Superior temporal gyrus (tissue), 1 donor: ENCODE results near the gene UMODL1.

Experiments
- DNase-seq: peaks from one replicate; pipeline ENCODE4 v3.0.0-alpha.2; 2016; ENCODE audit errors: extremely low spot score

The UMODL1 gene

GRCh38 chr21:42096566-42096965 is 25.4 kb downstream of the UMODL1 start:
- DNase-seq, result peak; percentile 64

GRCh38 chr21:42097274-42097673 is 26.2 kb downstream of the UMODL1 start:
- DNase-seq, result no peak

DNA sequence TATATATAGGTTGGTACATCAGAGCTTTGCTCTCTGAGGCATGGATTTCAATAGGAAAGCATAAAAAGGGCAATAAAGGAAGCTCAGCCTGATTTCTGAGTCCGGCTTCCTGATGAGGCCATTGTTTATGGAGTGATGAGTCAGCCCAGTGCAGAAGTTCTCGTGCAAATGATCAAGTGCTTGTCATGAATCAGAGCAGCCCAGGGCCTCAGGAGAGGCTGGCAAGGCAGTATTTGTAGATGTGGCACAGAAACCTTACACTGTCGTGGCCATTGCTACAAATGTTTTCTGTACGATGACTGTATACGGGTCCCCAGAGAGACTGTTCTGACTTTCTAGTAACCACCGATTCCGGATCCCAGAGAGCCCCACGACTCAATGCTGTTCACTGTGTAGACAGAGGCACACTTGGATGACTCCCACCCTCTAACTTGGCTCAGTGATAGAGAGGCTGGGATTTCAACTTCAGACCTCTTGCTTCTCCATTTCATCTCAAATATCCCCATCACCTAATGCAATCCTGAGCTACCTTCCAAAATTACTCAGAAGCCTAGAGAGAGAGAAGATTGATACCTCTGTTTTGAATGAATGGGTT is 26.8 kb downstream of the UMODL1 start:
- peak; percentile 64 for DNase-seq

DNA sequence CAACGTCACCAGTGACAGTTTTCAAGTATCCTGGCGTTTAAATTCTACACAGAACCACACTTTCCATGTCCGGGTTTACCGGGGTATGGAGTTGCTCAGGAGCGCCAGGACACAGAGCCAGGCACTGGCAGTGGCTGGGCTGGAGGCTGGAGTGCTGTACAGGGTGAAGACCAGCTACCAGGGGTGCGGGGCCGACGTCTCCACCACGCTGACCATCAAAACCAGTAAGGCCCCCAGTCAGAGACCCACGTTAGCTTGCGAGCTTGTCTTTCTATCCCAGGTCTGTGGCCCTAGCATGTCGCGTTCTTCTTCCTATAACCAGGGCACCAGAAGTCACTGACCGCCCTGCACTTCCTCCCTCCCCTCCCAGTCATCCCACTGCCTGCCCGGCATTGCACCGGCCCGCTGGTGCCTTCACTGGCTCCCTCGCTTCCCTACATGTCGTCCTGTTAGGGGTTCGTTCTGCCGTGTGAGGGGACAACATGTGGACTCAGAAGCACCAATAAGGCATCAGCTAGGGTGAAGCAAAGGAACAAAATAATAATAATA is 27.9 kb downstream of the UMODL1 start:
- DNase-seq, result no peak

- DNase-seq, result no peak
These were observed 30.1 kb downstream of the UMODL1 start for GRCh38 chr21:42101246-42101645.

- DNase-seq, result no peak
These were observed 31.0 kb downstream of the UMODL1 start for GRCh38 chr21:42102076-42102475.

DNA sequence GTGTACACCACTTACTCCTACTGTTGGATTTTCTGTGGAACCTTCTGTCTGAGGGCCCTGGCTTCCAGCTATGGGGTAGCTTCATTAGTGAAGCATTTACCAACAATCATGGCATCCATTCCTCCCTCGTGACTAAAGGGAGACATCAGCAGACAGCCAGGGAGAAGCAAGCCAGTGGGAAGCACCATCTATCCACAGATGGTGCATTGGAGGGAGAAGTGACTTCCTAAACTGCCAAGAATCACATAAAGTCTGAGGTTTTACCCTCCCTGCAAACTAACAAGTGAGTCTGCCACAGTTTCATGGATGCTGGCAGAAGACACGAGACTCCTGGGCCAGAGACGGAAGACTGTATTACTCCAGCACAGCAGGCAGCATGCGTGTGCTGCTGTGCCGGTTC is 31.4 kb downstream of the UMODL1 start:
- DNase-seq, result no peak

DNA sequence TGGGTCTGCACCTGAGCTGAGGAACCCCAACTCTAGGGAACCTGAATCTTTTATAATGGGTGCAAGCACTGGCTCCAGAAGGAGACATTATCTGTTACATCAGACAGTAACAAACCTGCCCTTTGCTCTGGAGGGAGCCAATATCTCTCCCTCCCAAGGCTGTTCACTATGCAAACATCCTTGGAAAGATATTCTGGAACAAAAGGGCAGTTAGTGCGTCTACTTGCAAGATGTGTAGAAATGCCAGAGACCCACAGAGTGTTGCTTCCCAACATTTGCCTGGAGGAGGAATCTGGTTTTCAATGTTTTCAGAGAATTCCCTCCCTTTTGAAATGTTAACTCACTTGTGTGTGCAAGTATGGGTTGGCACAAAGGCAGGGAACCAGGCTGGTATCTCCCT is 31.9 kb downstream of the UMODL1 start:
- DNase-seq, result no peak

- DNase-seq, result no peak
These were observed 32.7 kb downstream of the UMODL1 start for GRCh38 chr21:42103843-42104242.

- no peak for DNase-seq
These were observed 34.6 kb downstream of the UMODL1 start for GRCh38 chr21:42105476-42106315.

DNA sequence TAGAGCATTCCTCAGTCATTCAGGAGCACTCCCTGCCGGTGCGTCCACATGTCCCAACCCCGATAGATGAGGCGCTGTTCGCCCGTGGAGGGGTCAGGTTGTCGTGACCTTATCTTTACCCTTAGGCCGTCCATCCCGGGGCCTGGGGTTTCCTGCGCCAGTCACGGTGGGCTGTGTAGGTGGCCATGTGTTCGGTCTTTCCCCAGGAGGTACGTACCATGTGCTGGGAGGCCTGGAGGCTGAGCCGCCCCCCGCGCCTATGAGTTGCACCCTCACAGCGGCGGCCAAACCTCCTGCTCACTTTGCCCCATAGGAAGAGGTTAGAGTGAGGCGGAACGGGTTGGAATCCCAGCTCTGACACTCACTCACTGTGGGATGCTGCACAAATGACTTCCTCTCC is 35.3 kb downstream of the UMODL1 start:
- no peak for DNase-seq

DNA sequence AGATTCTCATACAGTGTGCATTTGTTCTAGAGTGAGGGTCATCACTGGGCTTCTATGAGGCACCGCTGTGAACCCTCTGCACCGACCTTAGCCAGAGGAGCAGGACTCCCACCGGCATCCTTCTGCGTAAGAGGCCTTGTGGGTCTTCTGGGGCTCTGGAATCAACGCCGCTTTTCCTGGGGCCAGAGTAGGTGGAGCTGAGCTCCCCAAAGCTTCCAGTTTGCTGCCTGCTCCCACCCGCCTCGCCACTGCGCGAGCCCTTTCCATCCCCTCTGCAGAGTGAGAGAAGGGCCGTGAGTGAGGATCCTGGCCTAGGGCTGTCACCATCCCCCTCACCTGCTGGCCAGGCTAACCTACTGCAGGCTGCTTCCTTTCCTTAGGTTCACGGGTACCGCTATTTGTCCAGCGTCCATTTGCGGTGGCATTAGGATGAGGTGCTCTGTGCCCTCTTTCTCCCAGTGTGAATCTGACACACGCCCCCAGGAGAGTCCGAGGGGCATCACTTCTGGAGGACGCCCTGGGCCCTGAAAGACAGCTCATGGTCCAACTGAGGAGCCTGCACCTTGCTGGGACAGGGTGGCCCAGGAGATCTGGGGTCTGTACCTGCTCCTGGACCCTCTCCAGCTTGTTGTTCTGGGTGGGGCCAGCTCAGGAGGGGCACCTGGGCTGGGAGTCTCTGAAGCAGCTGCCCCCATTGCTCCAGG is 36.2 kb downstream of the UMODL1 start:
- no peak for DNase-seq

DNA sequence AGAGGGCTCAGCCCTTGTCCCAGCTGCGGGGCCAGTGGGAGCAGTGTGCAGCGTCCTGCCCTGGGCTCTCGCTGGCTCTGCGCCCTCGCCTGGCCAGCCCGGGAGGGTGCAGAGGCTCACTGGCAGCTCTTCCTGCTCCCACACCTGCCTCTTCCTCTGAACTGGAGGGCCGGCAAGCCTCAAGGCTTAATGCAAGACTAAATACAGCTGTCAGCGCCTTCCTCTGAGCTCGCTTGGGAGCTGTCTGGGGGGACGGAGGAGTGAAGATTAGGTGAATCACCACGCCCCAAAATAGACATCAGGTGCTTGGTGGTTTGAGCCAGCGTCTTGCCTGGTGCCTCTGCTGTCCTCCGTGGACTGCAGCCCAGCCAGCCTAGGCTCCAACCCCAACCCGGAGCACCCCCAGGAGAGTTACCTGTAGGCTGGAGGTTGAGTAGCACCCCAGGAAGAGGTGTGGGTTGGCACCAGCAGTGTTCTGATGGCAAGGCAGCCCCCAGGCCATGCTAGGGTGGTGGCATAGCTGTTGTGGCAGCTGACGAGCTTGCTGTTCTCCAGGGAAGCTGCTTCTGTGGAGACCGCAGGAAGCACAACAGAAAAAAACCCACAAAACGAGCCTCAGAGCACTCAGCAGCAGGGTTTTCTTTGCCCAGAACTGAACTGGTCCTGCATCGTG is 36.9 kb downstream of the UMODL1 start:
- peak; percentile 58 for DNase-seq

DNA sequence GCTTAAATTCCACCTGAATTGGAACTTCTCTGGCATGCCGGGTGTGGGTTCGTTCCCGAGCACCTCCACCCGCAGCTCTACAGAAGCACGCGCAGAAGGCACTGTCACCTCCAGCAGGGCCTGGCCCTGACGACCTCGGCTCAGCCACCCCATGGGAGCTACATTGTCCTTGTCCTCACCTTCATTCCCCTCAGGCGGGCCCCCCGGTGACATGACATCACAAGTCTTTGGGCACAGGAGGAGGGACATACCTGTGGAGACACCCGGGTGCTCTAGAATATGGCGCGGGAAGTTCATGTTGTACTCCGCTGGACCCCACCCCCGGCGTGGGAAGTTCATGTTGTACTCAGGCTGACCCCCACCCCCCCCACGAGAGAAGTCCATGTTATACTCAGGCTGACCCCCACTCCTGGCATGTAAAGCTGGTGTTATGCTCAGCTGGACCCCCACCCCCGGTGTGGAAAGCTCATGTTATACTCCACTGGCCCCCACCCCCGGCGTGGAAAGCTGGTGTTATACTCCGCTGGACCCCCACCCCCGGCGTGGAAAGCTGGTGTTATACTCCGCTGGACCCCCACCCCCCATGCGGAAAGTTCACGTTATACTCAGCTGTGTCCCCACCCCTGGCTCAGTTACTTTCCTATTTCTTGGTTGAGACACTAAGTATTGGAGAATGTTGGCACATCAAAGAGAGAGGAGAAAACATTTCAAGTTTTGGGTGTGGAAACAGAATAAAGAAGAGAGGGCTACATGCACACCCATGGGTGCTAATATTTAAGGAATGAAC is 37.6 kb downstream of the UMODL1 start:
- no peak for DNase-seq

- no peak for DNase-seq
These were observed 38.4 kb downstream of the UMODL1 start for GRCh38 chr21:42109473-42109872.

DNA sequence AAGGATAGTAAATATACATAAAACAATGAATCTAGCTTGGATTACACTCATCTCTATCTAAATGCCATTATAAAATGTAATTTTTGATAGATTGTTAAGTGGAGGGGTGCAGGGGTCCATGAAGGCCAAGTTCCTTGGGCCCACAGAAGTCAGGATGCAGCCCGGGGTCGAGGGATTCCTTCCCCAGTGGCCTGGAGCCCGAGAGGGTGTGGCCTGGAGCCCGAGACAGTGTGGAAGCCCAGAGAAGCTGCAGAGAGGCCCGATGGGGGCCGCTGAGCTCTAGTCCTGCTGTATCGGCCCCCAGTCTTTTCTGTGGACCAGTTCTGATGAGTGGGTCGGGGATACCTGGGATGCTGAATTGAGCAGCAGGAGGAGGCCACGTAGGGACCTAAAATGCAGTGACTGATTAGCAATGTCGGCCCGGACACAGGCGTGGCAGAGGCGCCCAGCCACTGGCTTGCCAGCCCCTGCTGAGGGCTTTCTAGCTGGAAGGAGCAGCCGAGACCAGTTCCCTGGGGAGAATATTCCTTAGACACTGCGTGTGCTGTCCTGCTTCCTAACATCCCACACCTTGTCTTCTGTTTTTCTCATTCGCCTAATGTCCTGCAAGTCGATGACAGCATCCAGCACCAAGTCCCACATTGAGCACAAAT is 38.9 kb downstream of the UMODL1 start:
- no peak for DNase-seq

DNA sequence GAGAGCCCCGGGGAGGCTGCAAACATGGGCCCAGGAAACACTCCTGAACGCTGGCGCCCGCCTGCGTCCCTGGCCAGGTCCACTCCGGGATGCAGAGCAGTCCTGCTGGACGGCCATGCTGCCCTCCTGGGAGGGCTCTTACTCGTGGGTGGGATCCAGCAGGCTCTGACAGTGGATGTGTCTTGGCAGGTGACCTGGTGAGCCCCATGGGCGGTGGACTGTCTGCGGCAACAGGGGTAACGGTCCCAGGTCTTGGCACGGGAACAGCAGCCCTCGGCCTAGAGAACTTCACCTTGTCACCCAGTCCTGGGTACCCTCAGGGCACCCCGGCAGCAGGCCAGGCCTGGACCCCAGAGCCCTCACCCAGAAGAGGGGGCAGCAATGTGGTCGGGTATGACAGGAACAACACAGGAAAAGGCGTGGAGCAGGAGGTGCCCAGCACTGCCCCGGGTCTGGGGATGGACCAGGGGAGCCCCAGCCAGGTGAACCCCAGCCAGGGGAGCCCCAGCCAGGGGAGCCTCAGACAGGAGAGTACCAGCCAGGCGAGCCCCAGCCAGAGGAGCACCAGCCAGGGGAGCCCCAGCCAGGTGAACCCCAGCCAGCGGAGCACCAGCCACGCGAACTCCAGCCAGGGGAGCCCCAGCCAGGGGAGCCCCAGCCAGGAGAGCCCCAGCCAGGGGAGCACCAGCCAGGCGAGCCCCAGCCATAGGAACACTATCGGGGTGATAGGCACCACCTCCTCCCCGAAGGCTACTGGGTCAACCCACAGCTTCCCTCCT is 39.8 kb downstream of the UMODL1 start:
- DNase-seq, result no peak

- no peak for DNase-seq
These were observed 40.3 kb downstream of the UMODL1 start for GRCh38 chr21:42111470-42111743.

GRCh38 chr21:42111811-42112210 is 40.7 kb downstream of the UMODL1 start:
- DNase-seq, result no peak

GRCh38 chr21:42112238-42112637 is 41.1 kb downstream of the UMODL1 start:
- no peak for DNase-seq
